GM19351 (cell line): ENCODE data around the gene ASPRV1.

Experiments
- ATAC-seq: cut with Tn5 transposase; IDR thresholded peaks from one replicate; pipeline ENCODE4 v1.9.1; 2021; ENCODE audit warnings: mild to moderate bottlenecking, moderate library complexity; ENCODE audit not compliant: unreplicated experiment

ASPRV1 gene

DNA sequence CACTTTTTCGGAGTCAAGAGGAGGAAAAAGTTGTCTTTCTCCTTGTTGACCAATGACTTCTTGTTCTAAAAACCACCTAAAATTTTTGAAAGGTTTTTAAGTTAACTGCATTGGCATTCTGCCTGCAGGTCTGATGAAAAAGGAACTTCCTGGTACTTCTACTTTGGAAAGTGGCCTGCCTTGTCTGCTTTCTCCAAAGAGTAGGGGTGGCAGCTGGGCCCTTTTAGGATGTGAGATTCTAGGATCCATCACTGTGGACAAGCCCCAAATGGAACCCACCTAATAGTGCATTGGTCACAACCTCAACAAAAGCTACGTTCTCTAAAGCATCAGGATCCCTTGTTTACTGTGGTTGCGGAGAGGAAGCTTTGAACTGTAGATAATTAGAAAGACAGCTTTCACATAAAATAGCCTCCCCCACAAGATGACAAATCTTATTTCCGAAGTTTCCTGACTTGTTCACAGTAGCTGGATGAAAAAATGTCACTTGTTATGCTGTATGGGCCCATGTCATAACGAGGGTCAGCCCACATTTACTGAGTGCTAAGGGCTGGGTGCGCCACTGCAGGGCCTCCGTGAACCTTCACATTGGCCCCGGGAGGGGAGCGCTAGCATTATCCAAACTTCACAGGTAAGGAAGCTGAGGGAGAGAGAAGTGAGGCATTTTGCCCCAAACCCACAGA, 17.4 kb downstream of the ASPRV1 start:
- ATAC-seq = no peak

DNA sequence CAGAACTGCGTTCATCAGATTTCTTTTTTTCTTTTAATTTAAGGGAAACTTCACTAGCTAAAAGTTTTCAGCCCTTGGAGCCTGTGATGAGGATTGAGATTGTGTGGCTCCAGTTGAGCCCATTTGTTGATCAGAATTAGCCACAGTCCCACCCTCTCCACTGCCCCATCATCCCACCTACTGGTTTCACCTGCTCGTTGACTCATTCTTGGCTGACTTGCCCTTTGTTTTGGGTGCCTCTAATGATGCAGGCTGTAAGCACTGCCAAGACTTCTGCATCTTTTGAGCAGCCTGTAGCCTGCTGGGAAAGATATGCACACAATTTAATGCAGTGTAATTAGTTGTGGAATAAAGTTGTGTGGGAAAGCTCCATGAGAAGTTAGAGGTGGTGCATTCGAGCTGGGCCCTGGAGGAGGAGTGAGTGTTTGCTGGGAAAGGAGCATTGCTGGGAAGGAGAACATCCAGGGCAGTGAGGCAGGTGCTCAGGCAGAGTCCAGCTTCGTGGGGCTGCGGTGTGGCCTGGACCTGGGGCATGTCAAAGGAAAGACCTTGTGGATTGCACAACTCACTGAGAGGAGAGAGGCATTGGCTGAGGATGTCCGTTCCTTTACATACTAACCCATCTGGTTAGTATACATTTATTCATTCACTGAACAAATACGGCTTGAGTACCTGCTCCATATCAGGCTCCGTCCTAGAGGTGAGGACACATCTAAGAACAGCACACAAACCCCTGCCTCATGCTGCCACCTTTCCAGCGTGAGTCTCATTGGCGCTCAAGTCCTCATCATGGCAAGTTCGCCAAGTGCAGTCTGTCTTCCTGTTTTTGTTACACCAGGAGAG, 18.2 kb downstream of the ASPRV1 start:
- ATAC-seq = no peak

DNA sequence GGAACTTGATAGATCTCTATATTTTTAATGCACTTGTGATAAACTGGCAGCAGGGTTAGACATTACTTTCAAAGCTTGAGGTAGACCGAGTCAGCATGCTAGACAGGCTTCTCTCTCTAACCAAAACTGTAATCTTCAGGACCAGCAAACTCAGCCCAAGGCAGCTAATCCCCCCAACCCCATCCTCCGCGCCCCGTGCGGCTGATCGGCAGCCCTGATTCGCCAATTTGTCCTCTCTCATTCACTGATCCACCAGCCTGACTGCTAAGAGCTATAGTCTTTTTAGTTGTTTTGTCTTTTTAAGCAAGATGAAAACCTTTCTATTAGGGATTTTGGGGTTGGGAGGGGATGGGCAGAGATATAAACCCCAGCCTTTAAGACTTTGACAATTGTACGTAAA, 20.7 kb downstream of the ASPRV1 start:
- no peak for ATAC-seq

DNA sequence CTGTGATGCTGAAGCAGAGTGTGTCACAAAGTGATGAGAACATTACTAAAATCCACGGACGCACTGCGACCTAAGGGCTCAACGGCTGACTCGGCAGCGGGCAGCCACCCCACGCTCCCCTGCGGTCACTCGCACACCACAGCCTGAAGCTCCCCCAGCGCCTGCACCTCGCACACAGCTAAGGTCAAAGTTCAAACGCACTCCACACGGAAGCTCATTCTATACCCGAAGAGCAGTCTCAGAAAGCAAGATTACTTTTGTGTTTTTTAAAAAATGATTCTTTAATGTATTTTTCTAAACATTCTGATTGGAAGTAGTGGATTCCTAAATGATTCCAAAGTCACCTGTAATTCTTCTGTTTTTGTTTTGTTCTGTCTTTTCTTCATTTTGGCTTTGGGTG, 21.7 kb downstream of the ASPRV1 start:
- no peak for ATAC-seq

DNA sequence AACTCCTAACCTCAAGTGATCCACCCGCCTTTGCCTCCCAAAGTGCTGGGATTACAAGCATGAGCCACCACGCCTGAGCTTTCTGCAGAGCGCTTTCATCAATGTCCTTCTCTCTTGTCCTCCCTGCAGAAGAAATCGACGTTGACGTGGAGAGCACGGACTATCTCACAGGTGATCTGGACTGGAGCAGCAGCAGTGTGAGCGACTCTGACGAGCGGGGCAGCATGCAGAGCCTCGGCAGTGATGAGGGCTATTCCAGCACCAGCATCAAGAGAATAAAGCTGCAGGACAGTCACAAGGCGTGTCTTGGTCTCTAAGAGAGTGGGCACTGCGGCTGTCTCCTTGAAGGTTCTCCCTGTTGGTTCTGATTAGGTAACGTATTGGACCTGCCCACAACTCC, 23.5 kb downstream of the ASPRV1 start:
- ATAC-seq = no peak

DNA sequence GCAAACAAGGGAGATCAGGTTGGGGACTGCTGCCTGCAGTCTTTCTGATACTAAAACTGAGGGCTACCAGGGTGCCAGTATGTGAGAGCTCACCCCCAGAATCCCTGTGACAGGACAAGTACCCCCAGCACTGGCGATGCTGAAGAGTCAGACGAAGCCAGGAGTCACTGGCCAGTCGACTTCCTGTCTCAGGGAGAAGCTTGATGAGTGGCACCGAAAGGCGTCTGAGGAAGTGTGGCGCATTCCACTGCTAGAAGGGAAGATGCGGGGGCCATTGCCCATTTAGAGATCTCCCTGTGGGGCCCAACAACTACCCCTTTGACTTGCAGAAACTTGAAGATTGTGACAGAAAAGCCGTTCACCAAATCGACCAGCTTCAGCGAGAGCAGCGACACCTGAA, 24.5 kb downstream of the ASPRV1 start:
- no peak for ATAC-seq

DNA sequence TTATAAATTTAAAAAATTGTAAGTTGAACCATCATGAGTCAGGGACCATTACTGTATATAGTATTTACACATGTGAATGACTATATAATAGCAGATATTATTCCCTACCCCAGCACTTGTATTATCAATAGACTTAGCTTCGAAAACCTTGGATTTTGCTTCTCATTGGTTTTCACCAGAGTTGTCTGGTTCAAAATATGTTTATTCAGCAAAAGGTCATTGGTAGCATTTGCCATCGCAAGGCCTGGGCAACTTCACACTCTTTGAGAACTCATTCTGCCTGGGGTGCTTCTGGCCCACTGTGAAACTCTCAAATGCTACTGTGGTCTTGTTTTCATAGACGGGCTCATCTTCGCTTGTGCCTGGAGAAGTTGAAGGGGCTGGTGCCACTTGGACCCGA, 26.4 kb downstream of the ASPRV1 start:
- no peak for ATAC-seq

DNA sequence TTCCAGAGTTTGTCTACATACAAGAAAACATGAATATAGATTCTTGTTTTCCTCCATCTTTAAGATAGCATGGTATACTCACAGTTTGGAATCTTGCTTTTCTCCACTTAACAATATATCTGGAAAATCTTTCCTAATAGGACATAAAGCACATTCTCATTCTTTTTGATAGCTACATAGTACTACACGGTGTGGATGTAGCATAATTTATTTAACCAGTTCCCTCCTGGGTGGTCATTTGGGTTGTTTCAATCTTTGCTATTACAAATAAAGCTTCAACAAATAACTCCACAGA, 26.9 kb downstream of the ASPRV1 start:
- ATAC-seq = no peak

DNA sequence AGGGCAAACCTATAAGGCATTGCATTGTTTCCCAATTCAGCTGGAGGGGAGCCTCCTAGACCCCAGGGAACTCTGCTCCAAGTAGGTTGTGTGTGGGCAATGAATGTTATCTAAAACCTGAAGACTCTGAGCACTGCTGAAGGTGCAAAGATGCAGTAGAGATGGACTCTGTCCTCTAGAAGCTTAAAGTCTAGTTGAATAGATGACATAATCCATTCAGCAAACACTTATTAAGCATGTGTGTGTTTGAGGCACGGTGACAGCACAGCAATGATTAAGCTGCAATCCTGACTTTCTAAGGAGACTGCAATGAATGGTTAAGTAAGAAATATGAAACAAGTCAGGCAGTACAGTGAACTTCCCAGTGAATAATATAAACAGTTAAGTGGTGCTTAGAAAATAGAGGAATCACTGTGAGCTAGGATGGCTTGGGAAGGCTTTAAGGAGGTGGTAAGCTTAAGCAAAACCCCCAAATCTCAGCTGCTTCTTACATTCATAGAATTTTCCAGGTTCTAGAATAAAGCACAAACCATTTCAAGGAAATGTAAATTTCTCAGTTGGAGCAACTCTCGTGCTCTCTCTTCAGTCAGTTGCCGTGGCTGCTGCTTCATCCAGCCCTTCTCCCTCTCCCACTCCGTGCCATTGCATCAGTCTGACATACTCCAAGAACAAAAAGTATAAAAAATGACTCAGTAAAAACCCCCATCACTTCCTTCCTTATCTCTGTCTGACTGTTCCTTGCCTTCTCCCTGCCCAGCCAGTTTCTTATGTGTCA, 27.4 kb downstream of the ASPRV1 start:
- ATAC-seq = no peak

DNA sequence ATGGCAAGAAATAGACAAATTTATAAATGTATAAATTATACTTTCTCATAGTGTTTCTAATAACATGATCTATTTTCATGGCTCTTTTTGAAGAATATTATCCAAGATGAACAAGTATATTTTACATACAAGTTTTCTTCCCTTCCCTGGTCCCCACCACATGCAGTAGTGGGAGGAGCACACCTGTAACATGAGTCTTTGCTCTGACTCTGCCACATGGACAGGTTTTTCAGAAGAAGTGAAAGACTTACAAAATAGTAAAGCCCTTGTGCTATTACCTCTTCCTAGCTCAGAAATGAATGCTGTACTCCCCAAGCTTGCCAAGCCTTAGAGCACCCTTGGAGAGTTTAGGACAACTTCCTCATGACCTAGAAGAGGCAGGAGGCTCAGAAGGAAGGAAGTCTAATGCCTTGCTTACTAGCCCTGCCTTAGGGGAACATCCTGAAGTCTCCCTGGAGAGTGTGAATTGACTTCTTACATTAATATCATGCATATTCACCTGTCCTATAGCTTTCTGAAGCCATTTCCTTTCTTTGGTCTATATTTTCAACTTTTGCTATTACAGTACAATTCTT, 28.1 kb downstream of the ASPRV1 start:
- ATAC-seq = no peak

DNA sequence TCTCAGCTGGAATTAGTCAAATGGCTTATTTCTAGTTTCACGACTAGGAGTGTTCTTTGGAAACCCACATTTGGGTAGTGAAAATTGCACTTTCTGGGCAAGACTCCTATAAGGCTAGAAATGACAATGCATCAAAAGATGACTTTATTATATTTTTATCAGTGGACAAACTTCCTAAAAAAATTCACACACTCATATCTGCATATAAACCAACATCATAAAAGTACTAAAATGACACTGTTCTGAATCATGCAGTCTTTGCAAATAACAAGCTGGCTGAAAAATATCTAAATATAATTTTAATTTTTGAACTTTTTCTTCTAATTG, 28.9 kb downstream of the ASPRV1 start:
- no peak for ATAC-seq

DNA sequence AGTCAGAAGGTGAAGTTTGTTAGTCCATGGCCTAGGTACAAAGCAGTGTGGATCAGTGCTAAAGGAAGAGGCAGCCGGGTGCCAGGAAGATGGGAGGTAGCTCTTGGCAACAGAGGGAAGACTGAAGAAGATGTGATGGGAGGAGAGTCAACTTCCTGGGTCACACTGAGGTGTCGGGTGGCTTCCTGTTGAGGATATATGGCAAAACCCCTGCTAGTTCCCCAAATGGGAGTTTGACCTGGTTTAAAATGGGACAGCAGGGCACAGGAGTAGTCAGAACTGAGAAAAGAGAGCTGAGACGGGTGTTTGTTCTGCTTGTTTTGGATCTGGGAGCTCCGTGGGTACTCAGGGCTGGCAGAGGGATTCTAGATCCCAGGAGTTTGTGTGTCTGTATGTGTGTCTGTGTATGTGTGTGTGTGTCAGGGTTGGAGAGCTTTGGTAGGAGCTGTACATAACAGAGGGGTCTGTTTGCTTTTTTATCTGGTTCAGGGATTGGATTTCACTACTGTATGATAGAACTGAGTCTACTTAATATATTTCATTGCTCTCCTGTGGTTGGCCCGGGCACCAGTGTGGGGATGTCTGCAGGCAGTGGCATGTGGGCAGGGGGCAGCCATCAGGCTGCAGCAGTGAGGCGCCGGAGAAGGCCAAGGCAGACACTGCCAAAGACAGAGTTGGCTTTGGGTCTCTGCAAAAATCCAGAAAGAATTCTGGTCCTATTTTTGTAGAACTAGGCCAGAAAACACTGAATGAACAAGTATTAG, 29.4 kb downstream of the ASPRV1 start:
- ATAC-seq = no peak

DNA sequence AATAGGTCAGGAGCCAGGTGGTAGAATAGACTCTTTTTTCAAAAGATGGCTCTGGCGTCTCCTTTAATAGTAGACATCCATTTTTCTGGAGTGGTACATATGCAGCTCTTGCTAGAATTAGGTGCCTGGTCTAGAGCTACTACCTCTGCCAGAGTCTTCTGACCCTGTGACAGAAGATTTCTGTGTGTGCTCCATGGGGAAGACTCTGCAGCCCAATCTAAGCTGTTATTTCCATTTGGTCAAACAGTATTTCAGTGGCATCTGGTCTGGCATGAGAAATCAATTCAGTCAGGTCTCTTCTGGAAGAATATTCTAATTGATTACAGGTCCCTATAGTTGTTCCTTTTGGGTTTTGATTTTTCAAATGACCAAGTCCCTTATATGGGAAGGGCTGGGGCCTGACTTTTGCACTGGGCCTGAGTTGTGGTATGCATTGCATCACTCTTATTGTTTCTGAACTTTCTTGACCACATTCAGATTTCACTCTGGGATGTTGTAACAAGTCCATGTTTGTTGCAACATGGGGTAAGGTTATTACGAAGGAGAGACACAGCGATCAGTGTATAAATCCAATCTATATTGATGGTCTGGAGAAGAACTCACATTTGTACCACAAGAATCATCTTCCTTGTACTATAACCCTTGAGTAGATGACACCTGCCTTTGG, 34.4 kb downstream of the ASPRV1 start:
- no peak for ATAC-seq

DNA sequence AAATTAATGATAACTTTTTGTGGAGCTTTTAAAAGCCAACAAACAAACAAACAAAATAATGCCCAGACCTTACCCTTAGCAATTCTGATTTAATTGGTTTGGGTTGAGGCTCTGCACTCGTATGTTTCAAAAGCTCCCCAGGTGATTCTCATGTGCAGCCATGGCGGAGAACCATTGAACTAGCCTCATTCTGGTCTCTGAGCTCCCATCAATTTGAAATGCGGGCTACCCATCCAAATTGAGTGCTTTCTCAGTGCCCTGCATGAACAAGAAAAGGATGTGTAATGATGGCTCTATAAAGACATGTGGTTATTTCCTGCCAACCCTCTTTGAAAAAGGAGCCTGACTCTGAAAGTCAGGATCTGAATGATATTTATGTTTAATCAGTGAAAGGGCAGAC, 38.3 kb downstream of the ASPRV1 start:
- no peak for ATAC-seq

DNA sequence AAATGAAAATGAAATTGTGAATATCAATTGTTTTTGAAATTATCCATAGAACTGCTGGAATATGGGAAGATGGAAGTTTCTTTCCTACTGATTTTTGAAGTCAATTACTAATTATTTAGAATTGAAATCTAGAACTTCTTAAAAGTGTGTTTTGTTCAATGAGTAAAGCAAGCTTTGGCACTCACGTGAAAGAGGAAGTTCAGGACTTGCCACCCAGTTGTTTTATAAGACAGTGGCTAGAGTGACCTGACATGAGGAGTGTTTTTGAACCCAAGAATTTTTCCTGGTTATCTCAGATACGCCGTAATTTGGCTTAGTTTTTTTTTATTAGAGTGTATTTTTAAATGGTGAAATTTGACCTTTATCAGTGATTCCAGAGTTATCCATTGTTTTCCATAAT, 43.0 kb downstream of the ASPRV1 start:
- no peak for ATAC-seq

DNA sequence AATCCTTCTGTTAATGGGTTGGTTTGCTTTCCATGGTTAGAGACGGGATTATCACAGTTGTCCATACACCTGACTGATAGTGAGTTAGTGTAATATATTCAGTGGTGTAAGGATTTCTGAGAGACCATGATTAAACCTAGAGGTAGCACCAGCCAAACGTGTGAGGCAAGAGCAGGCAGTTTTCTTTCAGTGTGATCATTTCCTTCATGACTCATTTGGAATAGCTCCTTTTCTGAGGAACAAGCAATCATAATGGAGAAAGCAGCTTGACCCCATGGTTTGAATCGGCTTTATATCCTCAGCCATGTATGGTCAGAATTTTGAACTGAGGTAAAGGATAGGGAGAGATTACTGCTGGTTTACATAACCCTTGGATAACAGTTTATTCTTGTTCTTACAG, 43.6 kb downstream of the ASPRV1 start:
- no peak for ATAC-seq

DNA sequence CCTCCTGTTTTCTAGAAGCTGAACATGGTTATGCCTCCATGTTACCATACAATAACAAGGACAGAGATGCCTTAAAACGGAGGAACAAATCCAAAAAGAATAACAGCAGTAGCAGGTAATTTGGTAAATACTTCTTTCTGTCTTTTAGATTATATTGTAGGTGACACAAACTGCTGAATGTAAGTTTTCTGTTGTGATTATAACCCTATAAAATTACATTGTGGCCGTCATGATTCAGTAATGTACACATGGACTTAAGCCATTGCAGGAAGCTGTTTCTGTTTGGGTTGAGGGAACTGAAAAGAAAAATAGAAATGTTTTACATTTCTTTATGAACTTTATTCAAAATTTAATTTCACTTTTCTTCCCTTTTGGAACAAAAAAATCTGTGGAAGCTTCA, 45.3 kb downstream of the ASPRV1 start:
- ATAC-seq = no peak

DNA sequence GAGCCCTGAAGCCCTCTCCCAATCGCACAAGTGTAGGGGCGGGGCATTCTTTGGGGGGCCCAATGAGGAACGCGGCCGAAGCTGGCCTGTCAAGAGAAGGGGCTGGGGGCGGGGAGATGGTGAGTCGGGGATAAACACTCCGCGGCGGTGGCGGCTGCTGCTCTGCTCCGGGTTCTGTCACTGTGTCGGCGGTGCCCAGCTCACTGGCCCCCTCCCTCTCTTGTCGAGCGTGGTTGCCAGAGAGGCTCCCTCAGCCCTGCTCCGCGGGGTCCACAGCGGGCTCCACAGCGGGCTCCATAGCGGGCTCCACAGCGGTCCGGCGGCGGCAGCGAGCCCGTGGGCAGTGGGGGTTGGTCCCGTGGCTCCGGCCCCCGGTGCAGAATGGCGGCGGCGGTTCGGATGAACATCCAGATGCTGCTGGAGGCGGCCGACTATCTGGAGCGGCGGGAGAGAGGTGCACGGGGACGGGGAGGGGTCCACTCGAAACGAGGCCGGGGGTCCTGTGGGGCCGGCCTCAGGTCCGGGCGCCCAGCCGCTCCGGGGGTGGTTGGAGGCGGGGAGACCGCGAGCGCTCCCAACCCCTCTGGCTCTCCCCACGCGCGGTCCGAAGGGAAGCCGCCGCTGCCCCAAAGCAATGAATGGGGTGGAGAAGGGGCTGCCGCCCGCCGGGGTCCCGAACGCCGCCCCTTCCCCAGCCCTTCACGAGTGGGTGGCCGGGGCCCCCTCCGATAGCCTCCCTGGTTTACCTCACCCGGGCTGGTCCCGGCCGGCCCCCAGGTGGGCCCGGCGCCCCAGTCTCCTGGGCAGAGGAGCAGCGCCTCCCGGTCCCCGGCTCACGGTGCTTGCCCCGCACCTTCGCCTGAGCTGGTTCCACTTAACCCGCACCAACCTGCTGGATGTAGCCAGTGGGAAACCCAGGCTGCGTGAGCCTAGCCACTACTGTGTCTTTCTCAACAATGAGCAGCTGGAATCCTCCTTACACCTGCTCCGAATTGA, 46.2 kb downstream of the ASPRV1 start, which contains the start of gene MXD1:
Gene MXD1 (plus strand): TSS at position 160 of the 996 bp plus-strand sequence. CDS start 222 bp downstream, at position 382.
- ATAC-seq = peak; percentile 75
